HG03354 (cell line): ENCODE data around the gene AATK.

Experiments used
- ATAC-seq: cut with Tn5 transposase; IDR thresholded peaks from one replicate; pipeline ENCODE4 v1.9.1; 2021; ENCODE audit warnings: mild to moderate bottlenecking; ENCODE audit not compliant: unreplicated experiment, poor library complexity, severe bottlenecking

AATK gene

GRCh38 chr17:81183807-81184206, 17.8 kb upstream of the AATK start:
- ATAC-seq, result no peak

DNA sequence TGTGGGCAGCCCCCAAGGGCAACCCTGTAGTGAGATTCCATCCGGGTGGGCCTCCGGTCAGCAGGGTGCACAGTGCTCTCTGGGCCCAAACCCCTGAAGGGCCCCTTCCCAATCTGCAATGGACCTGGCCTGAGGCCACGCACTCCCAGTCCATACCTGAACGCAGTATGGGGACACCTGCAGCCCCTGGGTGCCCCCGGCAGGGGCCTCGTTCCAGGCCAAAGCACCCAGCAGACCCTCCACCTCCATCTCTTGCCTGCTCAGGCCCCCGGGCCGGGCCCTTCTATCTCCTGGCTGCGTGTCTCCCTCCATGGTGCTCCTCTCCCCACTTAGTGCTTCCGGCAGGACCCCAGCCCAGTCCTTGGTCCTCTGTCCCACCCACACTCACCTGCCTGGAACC, 17.3 kb upstream of the AATK start:
- no peak for ATAC-seq

- no peak for ATAC-seq
Measured at GRCh38 chr17:81182596-81182995, 16.6 kb upstream of the AATK start.

DNA sequence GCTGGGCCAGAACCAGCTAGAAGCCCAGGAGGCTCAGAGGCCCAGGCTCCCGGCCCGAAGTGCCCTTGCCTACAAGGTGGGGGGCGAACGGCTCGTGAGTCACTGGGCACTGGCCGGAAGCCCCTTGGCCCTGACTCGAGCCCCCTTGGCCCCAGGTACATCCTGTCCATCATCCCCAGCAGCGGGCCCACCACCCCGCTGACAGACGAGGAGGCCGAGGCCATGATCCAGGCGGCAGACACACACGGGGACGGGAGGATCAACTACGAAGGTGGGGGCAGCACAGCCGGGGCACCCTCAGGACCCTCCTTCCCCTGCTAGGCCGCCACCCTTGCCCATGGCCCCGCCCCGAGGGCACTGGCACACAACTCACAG, 15.8 kb upstream of the AATK start:
- no peak for ATAC-seq

- ATAC-seq, result no peak
Measured at GRCh38 chr17:81180836-81181810, 15.1 kb upstream of the AATK start.

GRCh38 chr17:81179861-81180260, 13.8 kb upstream of the AATK start:
- no peak for ATAC-seq

DNA sequence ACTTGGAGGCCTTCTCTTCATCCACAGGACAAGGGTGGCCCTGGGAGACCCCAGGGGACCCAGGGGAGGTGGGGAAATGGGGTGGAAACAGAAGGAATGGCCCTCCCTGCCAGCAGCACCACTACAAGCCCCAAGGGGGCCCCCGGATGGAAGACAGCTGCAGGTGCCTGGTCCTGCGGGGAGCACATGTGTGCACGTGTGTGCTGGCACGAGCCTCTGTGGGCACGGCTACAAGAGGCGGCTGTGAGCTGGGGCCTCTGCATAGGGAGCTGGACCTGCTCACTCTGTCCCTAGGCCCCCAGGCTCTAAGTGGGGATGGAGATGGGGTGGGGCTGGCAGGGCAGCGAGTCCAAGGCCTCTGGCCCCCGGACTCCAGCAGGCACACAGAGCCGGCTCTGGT, 13.2 kb upstream of the AATK start:
- no peak for ATAC-seq

DNA sequence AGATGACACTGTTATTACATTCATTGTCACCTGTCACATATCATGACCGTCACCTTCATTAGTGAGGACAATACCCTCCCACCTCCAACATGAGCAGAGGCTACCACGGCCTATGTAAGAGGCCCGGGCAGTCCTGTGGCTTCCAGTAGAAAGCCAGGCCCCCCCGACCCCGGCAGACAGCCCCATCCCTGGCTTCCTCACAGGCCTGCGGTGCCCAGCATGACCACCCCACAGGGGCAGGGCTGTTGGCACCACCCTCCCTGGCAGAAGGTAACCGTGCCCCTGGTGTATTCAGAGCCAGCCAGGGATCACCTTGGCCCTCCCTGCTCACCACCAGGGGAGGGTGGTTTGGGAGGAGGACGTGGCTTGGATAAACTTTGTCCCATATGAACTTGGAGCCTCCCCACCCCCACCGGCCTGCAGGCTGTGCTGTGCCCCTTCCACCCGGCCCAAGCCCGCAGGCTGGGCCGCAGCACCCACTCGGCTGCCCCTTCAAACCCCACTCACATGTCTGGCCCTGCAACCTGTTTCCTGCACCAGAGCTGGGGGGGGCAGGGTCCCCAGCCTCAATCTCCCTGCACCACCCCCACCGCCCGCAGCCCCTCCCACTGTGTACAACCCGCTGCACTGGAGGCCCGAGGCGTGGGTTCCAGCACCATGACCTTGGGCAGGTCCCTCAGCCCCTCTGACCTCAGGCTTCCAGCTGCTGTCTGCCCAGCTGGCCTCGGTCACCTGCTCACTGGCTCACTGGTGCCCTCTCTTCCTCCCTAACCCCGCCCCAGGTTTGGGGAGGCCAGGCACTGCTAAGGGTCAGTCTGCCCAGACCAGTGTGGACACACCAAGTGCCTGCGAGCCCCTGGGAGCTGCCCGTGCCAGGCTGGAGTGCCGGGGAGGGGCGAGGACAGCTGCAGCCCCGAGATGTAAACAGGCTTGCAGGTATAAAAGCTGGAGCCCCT, 12.4 kb upstream of the AATK start:
- ATAC-seq, result no peak

GRCh38 chr17:81176666-81177065, 10.6 kb upstream of the AATK start:
- ATAC-seq, result no peak

GRCh38 chr17:81173762-81174155, 7.7 kb upstream of the AATK start:
- ATAC-seq, result no peak

DNA sequence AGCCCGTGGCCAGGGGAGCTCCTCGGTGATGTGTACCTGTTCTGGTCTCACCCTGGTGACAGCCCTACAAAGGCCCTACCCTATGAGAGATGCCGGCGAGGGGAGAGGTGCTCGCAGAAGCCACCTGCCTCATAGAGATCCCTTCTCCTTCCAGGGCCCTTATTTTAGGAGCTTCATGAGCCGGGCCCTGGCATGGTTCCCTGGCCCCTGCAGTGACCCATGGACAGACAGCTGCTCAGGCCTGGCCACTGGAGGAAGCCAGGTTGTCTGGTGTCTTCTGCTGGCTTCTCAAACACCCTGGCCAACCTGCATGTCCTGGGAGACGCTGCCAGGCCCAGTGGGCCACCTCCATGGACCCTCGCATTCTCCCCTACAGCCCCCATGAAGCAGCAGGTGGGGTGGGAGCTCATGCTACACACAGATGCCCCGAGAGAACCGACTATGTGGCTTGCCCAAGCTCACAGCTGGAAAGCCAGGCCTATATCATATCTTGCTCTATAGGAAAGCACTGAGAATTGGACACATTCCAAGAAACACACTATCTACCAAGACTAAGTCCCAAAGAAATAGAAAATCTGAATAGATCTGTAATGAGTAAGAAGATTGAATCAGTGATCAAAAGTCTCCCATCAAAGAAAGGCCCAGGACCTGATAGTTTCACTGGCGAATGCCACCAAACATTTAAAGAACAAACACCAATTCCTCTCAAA, 7.2 kb upstream of the AATK start:
- no peak for ATAC-seq

GRCh38 chr17:81171941-81172340, 5.9 kb upstream of the AATK start:
- no peak for ATAC-seq

DNA sequence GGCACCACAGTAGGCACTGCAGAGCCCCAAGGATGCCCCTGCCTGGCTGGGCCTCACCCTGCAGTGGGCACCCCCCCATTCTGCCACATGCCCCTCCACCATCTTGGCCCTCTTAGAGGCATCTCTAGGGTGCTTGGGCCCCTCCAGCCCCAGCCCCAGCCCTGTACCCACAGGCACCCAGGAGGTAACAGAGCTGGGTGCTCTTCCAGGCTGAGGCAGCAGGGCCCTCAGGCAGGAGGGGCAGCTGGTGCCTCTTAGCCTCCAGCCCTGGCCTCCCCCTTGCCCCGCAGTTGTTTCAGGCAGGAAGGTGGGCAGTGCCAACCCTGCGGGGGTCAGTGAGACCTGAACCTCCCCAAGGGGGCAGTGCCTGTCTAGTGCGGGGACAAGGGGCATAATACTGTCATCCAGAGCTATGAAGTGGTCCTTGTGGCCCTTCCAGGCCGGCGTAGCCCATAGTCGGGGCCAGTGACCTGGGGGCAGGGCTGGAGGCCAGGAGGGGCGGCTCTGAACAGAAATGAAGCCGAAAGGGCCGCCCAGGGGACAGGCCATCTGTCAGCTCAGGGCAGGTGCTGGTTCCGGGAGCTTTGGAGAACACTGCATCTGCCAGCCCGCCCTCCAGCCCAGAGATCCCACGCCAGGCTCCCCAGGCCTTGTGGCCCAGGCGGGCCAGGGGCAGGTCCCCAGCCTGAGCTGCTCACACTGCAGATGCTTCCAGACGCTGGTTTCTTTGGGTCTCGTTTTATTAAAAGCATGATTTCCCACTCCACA, 4.9 kb upstream of the AATK start:
- ATAC-seq, result no peak

GRCh38 chr17:81169870-81170309, 3.9 kb upstream of the AATK start:
- ATAC-seq, result no peak

DNA sequence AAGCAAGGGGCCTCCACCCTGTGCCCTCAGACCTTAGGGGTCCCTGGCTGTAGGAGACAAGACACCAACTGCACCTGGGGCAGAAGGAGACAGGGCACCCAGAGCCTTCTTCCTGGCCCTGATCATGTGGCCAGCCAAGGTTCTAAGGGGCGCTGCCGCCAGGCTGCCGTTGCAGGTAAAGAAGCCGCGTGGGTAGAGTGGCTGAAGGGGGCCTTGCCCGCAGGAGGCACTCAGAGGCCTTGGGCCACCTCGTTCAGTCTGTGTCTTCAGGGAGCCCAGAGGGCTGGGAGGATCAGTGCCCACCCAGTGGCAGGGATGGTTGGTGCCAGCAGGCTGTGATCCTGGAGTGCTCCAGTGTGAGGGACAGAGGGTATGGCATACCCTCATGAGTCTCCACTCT, 1.6 kb upstream of the AATK start:
- no peak for ATAC-seq

GRCh38 chr17:81167194-81167524, 1.1 kb upstream of the AATK start:
- ATAC-seq, result no peak

- ATAC-seq, result no peak
Measured at GRCh38 chr17:81165246-81166032, 582 bp downstream of the AATK start, which contains the start of gene PVALEF. PVALEF (plus strand) TSS chr17:81165507; CDS start chr17:81181227, 15,720 bp downstream.

GRCh38 chr17:81164371-81165245, 1.4 kb downstream of the AATK start:
- ATAC-seq, result no peak
